Measurements from ENCODE around the gene HPS1. TPM values are rescaled to one million over a fixed set of nuclear protein-coding genes. Genes with fewer than 3 reads are reported as not detected.

HPS1 gene
- total RNA-seq, 1 donor from 2014 or later: 16.0 TPM

GRCh38 chr10:98425511-98426352 is 21.0 kb downstream of the HPS1 start:
- H3K36me3 Mint-ChIP-seq: peaks cover 9% of the 10 kb centered on the region
- no peaks in the 10 kb centered on the region for H3K27me3 Mint-ChIP-seq (ENCODE audit: insufficient read depth, low read depth)
- Histone ChIP-seq H3K9ac (no peak overlapping the region), H3K27ac (no peak overlapping the region), H3K4me3 (no peak overlapping the region), H2AFZ (replicated peaks) (no peak overlapping the region), H3K4me1 (no peaks in the 10 kb centered on the region), H4K20me1 (ENCODE audit: low read depth) (no peaks in the 10 kb centered on the region), H3K9me3 (ENCODE audit: low read depth) (no peaks in the 10 kb centered on the region), H3F3A (ENCODE audit: low read depth) (no peaks in the 10 kb centered on the region), H3K27me3 (no peaks in the 10 kb centered on the region), H3K4me2 (no peak overlapping the region), H3K36me3 (no peaks in the 10 kb centered on the region), H3K79me2 (ENCODE audit: low read depth) (no peaks in the 10 kb centered on the region)
- TF ChIP-seq EZH2phosphoT487 (IDR thresholded peaks at IDR 0.05): no peak
- peak; percentile 74 for TF ChIP-seq CTCF (IDR thresholded peaks at IDR 0.05)
- H3K4me3 Mint-ChIP-seq: no peak overlapping the region
- peak; percentile 72 for DNase-seq (ENCODE audit: low spot score)
- H3K27ac Mint-ChIP-seq: no peak overlapping the region
- no peaks in the 10 kb centered on the region for H3K9me3 Mint-ChIP-seq
- no peaks in the 10 kb centered on the region for H3K4me1 Mint-ChIP-seq

DNA sequence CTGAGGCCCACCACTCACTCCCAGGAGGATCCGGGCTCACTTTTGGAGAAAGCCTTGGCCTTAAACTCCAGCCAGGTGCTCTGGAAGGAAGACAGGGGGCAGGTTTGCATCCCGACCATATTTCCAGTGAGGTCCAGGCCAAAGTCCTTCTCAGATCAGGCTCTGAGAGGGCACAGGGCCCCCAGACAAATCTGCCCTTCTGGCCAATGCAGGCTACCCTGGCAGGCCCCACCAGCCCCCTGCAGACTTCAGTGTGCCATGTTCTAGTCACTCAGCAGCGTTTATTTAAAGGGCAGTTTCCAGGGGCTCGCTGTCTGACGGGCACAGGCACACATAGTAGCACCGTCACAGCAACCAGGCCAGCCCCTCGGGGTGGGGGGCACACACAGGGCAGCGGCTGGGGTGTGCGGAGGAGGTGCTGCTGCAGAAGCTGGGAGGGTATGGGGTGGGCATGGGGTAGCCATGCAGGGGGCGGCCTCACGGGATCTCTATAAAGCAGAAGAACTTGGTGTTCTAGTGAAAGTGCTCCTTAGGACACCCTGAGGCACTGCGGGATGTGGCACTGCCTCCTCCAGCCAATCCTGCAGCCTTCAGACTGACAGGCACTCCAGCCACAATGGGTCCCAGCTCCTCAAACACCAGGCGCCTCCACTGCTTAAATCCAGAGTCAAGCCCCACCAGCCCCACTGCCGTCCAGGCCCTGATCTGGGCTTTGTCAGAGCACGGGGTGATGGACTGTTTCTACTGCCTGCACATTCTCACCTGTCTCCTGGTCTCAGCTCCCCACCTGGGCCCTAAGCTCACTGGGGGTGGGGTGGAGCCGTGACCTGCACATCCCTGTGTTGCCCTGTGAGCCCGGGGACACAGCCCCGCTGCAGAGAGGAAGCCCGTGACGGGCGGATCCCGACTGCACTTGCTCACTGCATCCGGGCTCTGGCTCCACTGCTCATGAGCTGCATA is 22.2 kb downstream of the HPS1 start:
- Mint-ChIP-seq H3K27me3 (ENCODE audit: insufficient read depth, low read depth) (peaks cover 2% of the 10 kb centered on the region), H3K9me3 (no peaks in the 10 kb centered on the region), H3K4me1 (peaks cover 3% of the 10 kb centered on the region), H3K4me3 (no peak overlapping the region), H3K36me3 (peaks cover 2% of the 10 kb centered on the region), H3K27ac (no peak overlapping the region)
- no peak overlapping the region for H3K27ac ChIP-seq
- no peaks in the 10 kb centered on the region for H3K79me2 ChIP-seq (ENCODE audit: low read depth)
- no peaks in the 10 kb centered on the region for H3K27me3 ChIP-seq
- DNase-seq (ENCODE audit: low spot score): no peak
- H3K4me3 ChIP-seq: no peak overlapping the region
- H3K4me1 ChIP-seq: no peaks in the 10 kb centered on the region
- no peak overlapping the region for H3K4me2 ChIP-seq
- no peaks in the 10 kb centered on the region for H3F3A ChIP-seq (ENCODE audit: low read depth)
- no peak overlapping the region for H3K9ac ChIP-seq
- H3K36me3 ChIP-seq: no peaks in the 10 kb centered on the region
- TF ChIP-seq EZH2 (IDR thresholded peaks at IDR 0.05) (no peak), CTCF (IDR thresholded peaks at IDR 0.05) (no peak), EZH2phosphoT487 (IDR thresholded peaks at IDR 0.05) (no peak)
- no peaks in the 10 kb centered on the region for H4K20me1 ChIP-seq (ENCODE audit: low read depth)
- no peaks in the 10 kb centered on the region for H3K9me3 ChIP-seq (ENCODE audit: low read depth)
- no peak overlapping the region for H2AFZ ChIP-seq (replicated peaks)

DNA sequence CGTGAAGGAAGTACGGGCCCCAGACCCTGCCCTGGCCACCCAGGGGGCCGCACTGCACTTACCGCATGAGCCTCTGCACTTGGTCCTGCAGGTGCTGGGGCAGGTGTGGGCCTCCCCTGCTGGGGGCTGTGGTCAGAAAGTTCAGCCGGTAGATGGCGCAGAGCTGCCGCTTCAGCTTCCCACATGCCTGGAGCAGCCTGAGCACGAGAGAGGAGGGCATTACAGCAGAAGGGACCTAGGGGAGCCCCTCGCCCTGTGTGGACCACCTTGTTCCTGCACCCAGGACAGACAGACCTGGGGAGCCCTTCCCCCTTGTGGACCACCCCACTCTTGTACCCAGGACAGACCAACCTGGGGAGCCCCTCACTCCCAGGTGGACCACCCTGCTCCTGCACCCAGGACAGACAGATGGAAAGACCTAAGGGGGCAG is 23.0 kb downstream of the HPS1 start:
- no peaks in the 10 kb centered on the region for H3F3A ChIP-seq (ENCODE audit: low read depth)
- H3K4me1 ChIP-seq: no peaks in the 10 kb centered on the region
- H3K4me3 ChIP-seq: no peak overlapping the region
- H3K9me3 Mint-ChIP-seq: no peaks in the 10 kb centered on the region
- no peaks in the 10 kb centered on the region for H3K27me3 ChIP-seq
- H3K27ac Mint-ChIP-seq: no peak overlapping the region
- H3K4me2 ChIP-seq: no peak overlapping the region
- no peak overlapping the region for H3K27ac ChIP-seq
- H3K4me3 Mint-ChIP-seq: no peak overlapping the region
- TF ChIP-seq EZH2 (IDR thresholded peaks at IDR 0.05): no peak
- peak; percentile 65 for TF ChIP-seq CTCF (IDR thresholded peaks at IDR 0.05)
- no peaks in the 10 kb centered on the region for H4K20me1 ChIP-seq (ENCODE audit: low read depth)
- no peaks in the 10 kb centered on the region for H3K9me3 ChIP-seq (ENCODE audit: low read depth)
- peaks cover 2% of the 10 kb centered on the region for H3K36me3 Mint-ChIP-seq
- H3K9ac ChIP-seq: no peak overlapping the region
- DNase-seq (ENCODE audit: low spot score): peak; percentile 53
- H3K79me2 ChIP-seq (ENCODE audit: low read depth): no peaks in the 10 kb centered on the region
- H3K4me1 Mint-ChIP-seq: peaks cover 4% of the 10 kb centered on the region
- peaks cover 2% of the 10 kb centered on the region for H3K27me3 Mint-ChIP-seq (ENCODE audit: insufficient read depth, low read depth)
- H2AFZ ChIP-seq (replicated peaks): no peak overlapping the region
- no peaks in the 10 kb centered on the region for H3K36me3 ChIP-seq

Data from neural progenitor cell (in vitro differentiated cells).